Measurements from ENCODE around the gene OR13G1. TPM values are rescaled to one million over a fixed set of nuclear protein-coding genes. Genes with fewer than 3 reads are reported as not detected.

OR13G1 gene
- total and polyA plus RNA-seq, 2 of the 13 experiments (the other 11 are each of a cell fraction or from before 2014, with no cell fraction given): not detected

- WGBS (ENCODE audit: low lambda C conversion rate): 2% methylated on average over 7 of the region's 7 CpGs
- TF ChIP-seq ZNF709 (CRISPR knock-in tag; IDR thresholded peaks at IDR 0.05) (no peak), ELF1 (CRISPR knock-in tag; IDR thresholded peaks at IDR 0.05) (no peak), ZNF777 (CRISPR knock-in tag; IDR thresholded peaks at IDR 0.05) (no peak), RBFOX2 (IDR thresholded peaks at IDR 0.05; ENCODE audit: low read depth, low read length) (no peak), ARID4A (CRISPR knock-in tag; IDR thresholded peaks at IDR 0.05; ENCODE audit: borderline replicate concordance) (no peak), HNRNPL (IDR thresholded peaks at IDR 0.05; ENCODE audit: low read depth, low read length) (no peak), ZNF335 (CRISPR knock-in tag; IDR thresholded peaks at IDR 0.05) (no peak)
- TF ChIP-seq, protein P1, sequence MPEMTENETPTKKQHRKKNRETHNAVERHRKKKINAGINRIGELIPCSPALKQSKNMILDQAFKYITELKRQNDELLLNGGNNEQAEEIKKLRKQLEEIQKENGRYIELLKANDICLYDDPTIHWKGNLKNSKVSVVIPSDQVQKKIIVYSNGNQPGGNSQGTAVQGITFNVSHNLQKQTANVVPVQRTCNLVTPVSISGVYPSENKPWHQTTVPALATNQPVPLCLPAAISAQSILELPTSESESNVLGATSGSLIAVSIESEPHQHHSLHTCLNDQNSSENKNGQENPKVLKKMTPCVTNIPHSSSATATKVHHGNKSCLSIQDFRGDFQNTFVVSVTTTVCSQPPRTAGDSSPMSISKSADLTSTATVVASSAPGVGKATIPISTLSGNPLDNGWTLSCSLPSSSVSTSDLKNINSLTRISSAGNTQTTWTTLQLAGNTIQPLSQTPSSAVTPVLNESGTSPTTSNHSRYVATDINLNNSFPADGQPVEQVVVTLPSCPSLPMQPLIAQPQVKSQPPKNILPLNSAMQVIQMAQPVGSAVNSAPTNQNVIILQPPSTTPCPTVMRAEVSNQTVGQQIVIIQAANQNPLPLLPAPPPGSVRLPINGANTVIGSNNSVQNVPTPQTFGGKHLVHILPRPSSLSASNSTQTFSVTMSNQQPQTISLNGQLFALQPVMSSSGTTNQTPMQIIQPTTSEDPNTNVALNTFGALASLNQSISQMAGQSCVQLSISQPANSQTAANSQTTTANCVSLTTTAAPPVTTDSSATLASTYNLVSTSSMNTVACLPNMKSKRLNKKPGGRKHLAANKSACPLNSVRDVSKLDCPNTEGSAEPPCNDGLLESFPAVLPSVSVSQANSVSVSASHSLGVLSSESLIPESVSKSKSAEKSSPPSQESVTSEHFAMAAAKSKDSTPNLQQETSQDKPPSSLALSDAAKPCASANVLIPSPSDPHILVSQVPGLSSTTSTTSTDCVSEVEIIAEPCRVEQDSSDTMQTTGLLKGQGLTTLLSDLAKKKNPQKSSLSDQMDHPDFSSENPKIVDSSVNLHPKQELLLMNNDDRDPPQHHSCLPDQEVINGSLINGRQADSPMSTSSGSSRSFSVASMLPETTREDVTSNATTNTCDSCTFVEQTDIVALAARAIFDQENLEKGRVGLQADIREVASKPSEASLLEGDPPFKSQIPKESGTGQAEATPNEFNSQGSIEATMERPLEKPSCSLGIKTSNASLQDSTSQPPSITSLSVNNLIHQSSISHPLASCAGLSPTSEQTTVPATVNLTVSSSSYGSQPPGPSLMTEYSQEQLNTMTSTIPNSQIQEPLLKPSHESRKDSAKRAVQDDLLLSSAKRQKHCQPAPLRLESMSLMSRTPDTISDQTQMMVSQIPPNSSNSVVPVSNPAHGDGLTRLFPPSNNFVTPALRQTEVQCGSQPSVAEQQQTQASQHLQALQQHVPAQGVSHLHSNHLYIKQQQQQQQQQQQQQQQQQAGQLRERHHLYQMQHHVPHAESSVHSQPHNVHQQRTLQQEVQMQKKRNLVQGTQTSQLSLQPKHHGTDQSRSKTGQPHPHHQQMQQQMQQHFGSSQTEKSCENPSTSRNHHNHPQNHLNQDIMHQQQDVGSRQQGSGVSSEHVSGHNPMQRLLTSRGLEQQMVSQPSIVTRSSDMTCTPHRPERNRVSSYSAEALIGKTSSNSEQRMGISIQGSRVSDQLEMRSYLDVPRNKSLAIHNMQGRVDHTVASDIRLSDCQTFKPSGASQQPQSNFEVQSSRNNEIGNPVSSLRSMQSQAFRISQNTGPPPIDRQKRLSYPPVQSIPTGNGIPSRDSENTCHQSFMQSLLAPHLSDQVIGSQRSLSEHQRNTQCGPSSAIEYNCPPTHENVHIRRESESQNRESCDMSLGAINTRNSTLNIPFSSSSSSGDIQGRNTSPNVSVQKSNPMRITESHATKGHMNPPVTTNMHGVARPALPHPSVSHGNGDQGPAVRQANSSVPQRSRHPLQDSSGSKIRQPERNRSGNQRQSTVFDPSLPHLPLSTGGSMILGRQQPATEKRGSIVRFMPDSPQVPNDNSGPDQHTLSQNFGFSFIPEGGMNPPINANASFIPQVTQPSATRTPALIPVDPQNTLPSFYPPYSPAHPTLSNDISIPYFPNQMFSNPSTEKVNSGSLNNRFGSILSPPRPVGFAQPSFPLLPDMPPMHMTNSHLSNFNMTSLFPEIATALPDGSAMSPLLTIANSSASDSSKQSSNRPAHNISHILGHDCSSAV (CRISPR knock-in tag; IDR thresholded peaks at IDR 0.05; ENCODE audit: borderline replicate concordance): no peak
Observed at GRCh38 chr1:247713753-247714152, 34.2 kb upstream of the OR13G1 start.

More at GRCh38 chr1:247713753-247714152, 34.2 kb upstream of the OR13G1 start:
- DNase-seq (ENCODE audit: low spot score) (no peak), ATAC-seq (no peak), FAIRE-seq (no peak)
- no TSS peak for BruUV-seq (replicated peaks)
- Histone ChIP-seq H3K36me3 (replicated peaks in 1 of 2; ENCODE audit: control insufficient read depth in 1 of 2, insufficient read depth in 2 of 2, low read length in 2 of 2) (no peaks in the 10 kb centered on the region), H3K4me3 (replicated peaks in 1 of 3; ENCODE audit: insufficient read depth in 1 of 3, low read depth in 2 of 3, low read length in 3 of 3) (no peak overlapping the region), H3K9ac (ENCODE audit: insufficient read depth, low read depth, low read length) (no peak overlapping the region), H2AFZ (ENCODE audit: low read length) (no peak overlapping the region), H4K20me1 (ENCODE audit: insufficient read depth, low read length) (no peaks in the 10 kb centered on the region), H3K27ac (ENCODE audit: extremely low read length, insufficient read depth, low read length) (no peak overlapping the region), H3K4me1 (ENCODE audit: insufficient read depth, low read length) (no peaks in the 10 kb centered on the region), H3K4me2 (ENCODE audit: low read depth, low read length) (no peak overlapping the region), H3K79me2 (ENCODE audit: insufficient read depth, low read length) (no peaks in the 10 kb centered on the region), H3K9me3 (ENCODE audit: low read length) (peaks cover 75% of the 10 kb centered on the region), H3K27me3 (ENCODE audit: control insufficient read depth in 1 of 2, insufficient read depth in 2 of 2, low read length in 2 of 2) (no peaks in the 10 kb centered on the region)
- CTCF ChIA-PET (ENCODE audit: low intra/inter-chr PET ratio, low total read pairs): no interaction called here
- POLR2A ChIA-PET: no interaction called here
- intact Hi-C loops (cut with micrococcal nuclease; ENCODE audit: unreplicated experiment) (no loop called here), in situ Hi-C loops (cut with HindIII; ENCODE audit: extremely low pct_ligation_motif_present, low pct_unique_long_range_greater_than_20kb) (no loop called here)

Data from HepG2 (cell line).